ENCODE results near the gene CYSRT1.

- TF ChIP-seq CTCF (IDR thresholded peaks at IDR 0.05), result no peak
- TF ChIP-seq POLR2A (IDR thresholded peaks at IDR 0.05), result no peak
Measured at GRCh38 chr9:137176302-137177182, 48.4 kb upstream of the CYSRT1 start.

All from testis (tissue), 2 donors.